Measurements from ENCODE around the gene FOXL3. TPM values are rescaled to one million over a fixed set of nuclear protein-coding genes. Genes with fewer than 3 reads are reported as not detected.

Gene FOXL3
- total and polyA plus RNA-seq, 2 donors (not counting 1 experiment from before 2014, with no cell fraction given) = not detected

GRCh38 chr7:327233-327931 is 37.4 kb downstream of the FOXL3 start:
- Histone ChIP-seq H3K79me2 (ENCODE audit: control insufficient read depth, insufficient read depth, low read length) (no peaks in the 10 kb centered on the region), H2AFZ (ENCODE audit: insufficient read depth, low read depth, low read length, poor library complexity, severe bottlenecking) (no peak overlapping the region), H3K4me2 (replicated peaks; ENCODE audit: low read depth, low read length, poor library complexity, severe bottlenecking) (no peak overlapping the region), H3K9me3 (ENCODE audit: control extremely low read depth in 1 of 3, control insufficient read depth in 2 of 3, insufficient read depth in 1 of 3, low read length in 2 of 3) (peaks cover 0 to 9% (median 2%) of the 10 kb centered on the region in 3 donors), H3K9ac (ENCODE audit: low read length) (no peak overlapping the region), H3K4me1 (ENCODE audit: control insufficient read depth in 2 of 2, insufficient read depth in 2 of 2, low read length in 2 of 2) (peaks cover 0 to 2% of the 10 kb centered on the region in 2 donors), H3K36me3 (replicated peaks in 1 of 2; ENCODE audit: control extremely low read depth in 1 of 2, control insufficient read depth in 1 of 2, extremely low read depth in 1 of 2, insufficient read depth in 2 of 2, low read length in 1 of 2) (no peaks in the 10 kb centered on the region), H3K27ac (ENCODE audit: low read length in 2 of 2) (no peak overlapping the region), H4K20me1 (ENCODE audit: control insufficient read depth, insufficient read depth, low read length, poor library complexity, severe bottlenecking) (no peaks in the 10 kb centered on the region), H3K27me3 (replicated peaks in 1 of 4; ENCODE audit: control extremely low read depth in 1 of 4, control insufficient read depth in 3 of 4, insufficient read depth in 4 of 4, low read length in 3 of 4) (peaks cover 0 to 11% (median 0%) of the 10 kb centered on the region in 4 experiments), H3K4me3 (ENCODE audit: control extremely low read depth in 1 of 5, extremely low read depth in 1 of 5, insufficient read depth in 1 of 5, low read depth in 2 of 5, low read length in 4 of 5) (no peak overlapping the region)
- ChIA-PET CTCF (no interaction called here), POLR2A (no interaction called here)
- H3K9me3 Mint-ChIP-seq (ENCODE audit: insufficient read depth) = no peaks in the 10 kb centered on the region
- peaks cover 17% of the 10 kb centered on the region for H3K27me3 Mint-ChIP-seq
- no peak overlapping the region for H3K4me3 Mint-ChIP-seq
- no peak for ATAC-seq (ENCODE audit: low read depth)
- H3K27ac Mint-ChIP-seq = no peak overlapping the region
- intact Hi-C loops (cut with micrococcal nuclease) = loop anchor here (10.0 kb wide), 1 partner anchor 307 kb away; no protein-coding TSS in a partner anchor
- DNase-seq = no peak
- TF ChIP-seq CTCF (IDR thresholded peaks at IDR 0.05) (no peak), EZH2 (IDR thresholded peaks at IDR 0.05; ENCODE audit: borderline replicate concordance, insufficient read depth, low read depth, low read length, poor library complexity, severe bottlenecking) (no peak)
- WGBS (ENCODE audit: insufficient coverage) = 91% methylated on average over 26 of the region's 29 CpGs
- peaks cover 1% of the 10 kb centered on the region for H3K4me1 Mint-ChIP-seq

- POLR2A ChIA-PET = no interaction called here
- peaks cover 0 to 6% of the 10 kb centered on the region in 2 donors for H3K4me1 ChIP-seq (ENCODE audit: control insufficient read depth in 2 of 2, insufficient read depth in 2 of 2, low read length in 2 of 2)
- no peaks in the 10 kb centered on the region for H3K79me2 ChIP-seq (ENCODE audit: control insufficient read depth, insufficient read depth, low read length)
- H3K9ac ChIP-seq (ENCODE audit: low read length) = no peak overlapping the region
- 93% methylated on average over 21 of the region's 22 CpGs for WGBS (ENCODE audit: insufficient coverage)
- CTCF ChIA-PET = no interaction called here
- peaks cover 17% of the 10 kb centered on the region for H3K27me3 Mint-ChIP-seq
- H3K27ac ChIP-seq (ENCODE audit: low read length in 2 of 2) = no peak overlapping the region
- ATAC-seq (ENCODE audit: low read depth) = no peak
- no peak for DNase-seq
- no peaks in the 10 kb centered on the region for H4K20me1 ChIP-seq (ENCODE audit: control insufficient read depth, insufficient read depth, low read length, poor library complexity, severe bottlenecking)
- no peaks in the 10 kb centered on the region for H3K36me3 ChIP-seq (replicated peaks in 1 of 2; ENCODE audit: control extremely low read depth in 1 of 2, control insufficient read depth in 1 of 2, extremely low read depth in 1 of 2, insufficient read depth in 2 of 2, low read length in 1 of 2)
- no peak overlapping the region for H2AFZ ChIP-seq (ENCODE audit: insufficient read depth, low read depth, low read length, poor library complexity, severe bottlenecking)
- H3K4me3 Mint-ChIP-seq = no peak overlapping the region
- no peak overlapping the region for H3K27ac Mint-ChIP-seq
- no peaks in the 10 kb centered on the region for H3K9me3 Mint-ChIP-seq (ENCODE audit: insufficient read depth)
- intact Hi-C loops (cut with micrococcal nuclease) = loop anchor here (10.0 kb wide), 1 partner anchor 307 kb away; no protein-coding TSS in a partner anchor
- no peak for TF ChIP-seq EZH2 (IDR thresholded peaks at IDR 0.05; ENCODE audit: borderline replicate concordance, insufficient read depth, low read depth, low read length, poor library complexity, severe bottlenecking)
- TF ChIP-seq CTCF (IDR thresholded peaks at IDR 0.05) = no peak
- no peak overlapping the region for H3K4me2 ChIP-seq (replicated peaks; ENCODE audit: low read depth, low read length, poor library complexity, severe bottlenecking)
- H3K4me1 Mint-ChIP-seq = no peaks in the 10 kb centered on the region
- H3K27me3 ChIP-seq (replicated peaks in 1 of 4; ENCODE audit: control extremely low read depth in 1 of 4, control insufficient read depth in 3 of 4, insufficient read depth in 4 of 4, low read length in 3 of 4) = peaks cover 0 to 17% (median 0%) of the 10 kb centered on the region in 4 experiments
- H3K9me3 ChIP-seq (ENCODE audit: control extremely low read depth in 1 of 3, control insufficient read depth in 2 of 3, insufficient read depth in 1 of 3, low read length in 2 of 3) = peaks cover 0 to 9% (median 2%) of the 10 kb centered on the region in 3 donors
- no peak overlapping the region for H3K4me3 ChIP-seq (ENCODE audit: control extremely low read depth in 1 of 5, extremely low read depth in 1 of 5, insufficient read depth in 1 of 5, low read depth in 2 of 5, low read length in 4 of 5)
Measured at GRCh38 chr7:327991-328702, 38.2 kb downstream of the FOXL3 start.
